ENCODE data around the gene CD69.

- TF ChIP-seq POLR2A (IDR thresholded peaks at IDR 0.05) (no peak), CTCF (IDR thresholded peaks at IDR 0.05) (no peak)
Measured at GRCh38 chr12:9731393-9731792, 29.3 kb downstream of the CD69 start.
